Measurements from ENCODE around the gene CFAP299. TPM values are rescaled to one million over a fixed set of nuclear protein-coding genes. Genes with fewer than 3 reads are reported as not detected.
A peak's percentile ranks its signal among the peaks of the same experiment; 100 is the strongest.

CFAP299 gene
- total RNA-seq, 3 donors from 2014 or later, result not detected

DNA sequence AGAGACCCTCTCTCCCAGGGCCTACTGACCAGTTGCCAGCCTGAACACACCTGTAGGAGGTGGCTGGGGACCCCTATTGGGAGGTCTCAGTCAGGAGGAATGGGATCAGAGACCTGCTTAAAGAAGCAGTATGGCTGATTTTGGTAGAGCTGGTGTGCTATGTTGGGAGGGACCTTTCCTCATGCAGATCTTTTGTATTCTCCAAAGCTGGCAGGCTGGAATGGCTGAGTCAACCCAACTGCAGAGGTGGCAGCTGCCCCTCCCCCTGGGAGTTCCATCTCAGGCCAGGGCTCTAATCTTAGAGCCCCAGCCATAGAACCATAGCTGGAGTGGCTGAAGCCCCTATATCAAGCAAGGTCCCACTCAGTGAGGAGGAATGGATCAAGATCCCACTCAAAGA, 415.7 kb downstream of the CFAP299 start:
- no peak for TF ChIP-seq CTCF (IDR thresholded peaks at IDR 0.05)
- H3K4me3 ChIP-seq, result no peak overlapping the region

GRCh38 chr4:80767944-80768343, 432.4 kb downstream of the CFAP299 start:
- intact Hi-C loops (cut with DNase I, micrococcal nuclease), result no loop called here
- H3K4me1 ChIP-seq (ENCODE audit: low read depth), result no peaks in the 10 kb centered on the region
- H3K36me3 ChIP-seq (ENCODE audit: low read depth), result no peaks in the 10 kb centered on the region
- no peak for ATAC-seq
- DNase-seq, result no peak
- no peak overlapping the region for H3K4me3 ChIP-seq
- H3K9me3 ChIP-seq, result no peaks in the 10 kb centered on the region
- TF ChIP-seq CTCF (IDR thresholded peaks at IDR 0.05), result no peak

More for the DNA sequence above, 415.7 kb downstream of the CFAP299 start:
- Histone ChIP-seq H3K36me3 (ENCODE audit: low read depth) (no peaks in the 10 kb centered on the region), H3K4me1 (ENCODE audit: low read depth) (no peaks in the 10 kb centered on the region), H3K9me3 (no peaks in the 10 kb centered on the region)
- ATAC-seq, result no peak
- intact Hi-C loops (cut with DNase I, micrococcal nuclease), result no loop called here
- DNase-seq, result no peak

- no peaks in the 10 kb centered on the region for H3K9me3 ChIP-seq
- no peaks in the 10 kb centered on the region for H3K4me1 ChIP-seq (ENCODE audit: low read depth)
- no peak for TF ChIP-seq CTCF (IDR thresholded peaks at IDR 0.05)
- ATAC-seq, result no peak
- H3K4me3 ChIP-seq, result no peak overlapping the region
- H3K36me3 ChIP-seq (ENCODE audit: low read depth), result no peaks in the 10 kb centered on the region
- intact Hi-C loops (cut with DNase I, micrococcal nuclease), result no loop called here
- DNase-seq, result no peak
Measured at GRCh38 chr4:80776168-80776567, 440.6 kb downstream of the CFAP299 start.

GRCh38 chr4:80781431-80781830, 445.9 kb downstream of the CFAP299 start:
- DNase-seq (no peak), ATAC-seq (no peak)
- no peaks in the 10 kb centered on the region for H3K4me1 ChIP-seq (ENCODE audit: low read depth)
- H3K9me3 ChIP-seq, result no peaks in the 10 kb centered on the region
- intact Hi-C loops (cut with DNase I, micrococcal nuclease), result no loop called here
- no peak for TF ChIP-seq CTCF (IDR thresholded peaks at IDR 0.05)
- no peaks in the 10 kb centered on the region for H3K36me3 ChIP-seq (ENCODE audit: low read depth)
- H3K4me3 ChIP-seq, result no peak overlapping the region

DNA sequence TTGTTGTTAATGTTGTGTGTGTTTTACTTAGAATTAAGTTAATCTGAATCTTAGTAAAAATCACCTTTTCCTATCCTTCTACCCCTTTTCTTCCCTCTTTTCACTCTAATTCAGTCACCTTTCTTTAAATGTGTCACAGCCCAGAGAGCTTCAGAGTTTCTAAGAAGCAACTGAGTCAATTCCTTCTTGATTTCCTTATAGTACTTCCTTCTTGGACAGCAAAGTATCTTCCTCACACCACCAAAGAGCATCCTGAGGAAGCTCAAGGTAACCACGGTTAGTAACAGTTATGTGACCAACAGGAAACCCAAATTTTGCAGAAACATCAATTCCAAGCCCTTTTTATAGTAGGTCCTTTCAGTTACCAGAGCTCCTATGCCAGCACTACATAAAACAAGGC, 451.8 kb downstream of the CFAP299 start:
- no peak for TF ChIP-seq CTCF (IDR thresholded peaks at IDR 0.05)
- no peaks in the 10 kb centered on the region for H3K36me3 ChIP-seq (ENCODE audit: low read depth)
- intact Hi-C loops (cut with DNase I, micrococcal nuclease), result no loop called here
- ATAC-seq, result no peak
- no peaks in the 10 kb centered on the region for H3K9me3 ChIP-seq
- no peaks in the 10 kb centered on the region for H3K4me1 ChIP-seq (ENCODE audit: low read depth)
- no peak for DNase-seq
- no peak overlapping the region for H3K4me3 ChIP-seq

GRCh38 chr4:80788798-80789197, 453.3 kb downstream of the CFAP299 start:
- no peak for TF ChIP-seq CTCF (IDR thresholded peaks at IDR 0.05)
- no peak for ATAC-seq
- no peaks in the 10 kb centered on the region for H3K4me1 ChIP-seq (ENCODE audit: low read depth)
- intact Hi-C loops (cut with DNase I, micrococcal nuclease), result no loop called here
- H3K9me3 ChIP-seq, result no peaks in the 10 kb centered on the region
- peak in 1 of 3 donors; percentile 5 for DNase-seq
- no peaks in the 10 kb centered on the region for H3K36me3 ChIP-seq (ENCODE audit: low read depth)
- H3K4me3 ChIP-seq, result no peak overlapping the region
